Prostate gland (tissue), 2 donors: ENCODE data around the gene PALM. TPM values are rescaled to one million over a fixed set of nuclear protein-coding genes. Genes with fewer than 3 reads are reported as not detected.
A peak's percentile ranks its signal among the peaks of the same experiment; 100 is the strongest.

Experiments
- DNase-seq: peaks from one replicate; pipeline ENCODE4 v3.0.0-alpha.2; 2019; ENCODE audit warnings: low spot score
- H3K27ac ChIP-seq, 2 donors: fragments of 200-600 bp; sonication (generic); 2 replicates each; pipeline ENCODE4 v1.5.1; 2017 to 2019
- H3K27me3 ChIP-seq: fragments of 200-600 bp; sonication (generic); replicated peaks from 2 replicates; pipeline ENCODE4 v1.5.1; 2019; ENCODE audit not compliant: insufficient read depth
- H3K36me3 ChIP-seq, 2 donors: fragments of 200-600 bp; sonication (generic); 1 replicate in 1 of 2; 2 replicates in 1 of 2; pipeline versions ENCODE4 v1.5.1 to v1.8.1; 2017 to 2019
- H3K4me1 ChIP-seq: fragments of 200-600 bp; sonication (generic); replicated peaks from 2 replicates; pipeline ENCODE4 v1.5.1; 2019
- H3K4me3 ChIP-seq, 2 donors: fragments of 200-600 bp; sonication (generic); 2 replicates each; pipeline ENCODE4 v1.5.1; 2017 to 2019
- H3K9me3 ChIP-seq: fragments of 200-600 bp; sonication (generic); 2 replicates; pipeline ENCODE4 v1.5.1; 2017
- CTCF ChIP-seq, 4 experiments: fragments of 200-600 bp in 2 of 4; fragments of 450-650 bp in 2 of 4; sonication (generic) in 2 of 4; IDR thresholded peaks; 1 replicate in 3 of 4; 2 replicates in 1 of 4; pipeline ENCODE4 v1.5.1; 2016 to 2019; ENCODE audit warnings: antibody characterized with exemption in 4 of 4, mild to moderate bottlenecking in 2 of 4, moderate library complexity in 2 of 4
- POLR2A ChIP-seq: fragments of 450-650 bp; IDR thresholded peaks from one replicate; pipeline ENCODE4 v1.6.1; 2016; ENCODE audit warnings: antibody characterized with exemption, mild to moderate bottlenecking
- POLR2AphosphoS5 ChIP-seq: sonication (generic); formaldehyde crosslinking; IDR thresholded peaks from one replicate; pipeline ENCODE4 v1.6.1; 2017; ENCODE audit warnings: antibody characterized with exemption
- WGBS: methylation state at CpG from one replicate; pipeline ENCODE4 v1.1.5; 2018; 5-methylcytosine and 5-hydroxymethylcytosine counted together
- intact Hi-C: fragments of 100-400 bp; cut with DNase I; formaldehyde crosslinking; loops from one replicate; pipeline ENCODE4 v1.14.2; 2022
- total RNA-seq, 2 donors: library from RNA; depleted of rRNA; stranded (reverse); fragments of >200 nt; gene quantifications; one replicate each; pipeline ENCODE4 v1.1.0, GENCODE V29; 2016

The PALM gene
- total RNA-seq, 2 donors from 2014 or later: 40.9 to 58.7 TPM

- Histone ChIP-seq H3K27ac (no peak overlapping the region), H3K4me3 (no peak overlapping the region), H3K36me3 (no peaks in the 10 kb centered on the region), H3K27me3 (no peaks in the 10 kb centered on the region), H3K9me3 (no peaks in the 10 kb centered on the region), H3K4me1 (peaks cover 7% of the 10 kb centered on the region)
- intact Hi-C loops: no loop called here
- no peak for DNase-seq
- TF ChIP-seq POLR2A (no peak), CTCF (IDR thresholded peaks at IDR 0.05) (no peak), POLR2AphosphoS5 (no peak)
- WGBS: 46% methylated on average over 4 of the region's 4 CpGs
These were observed 5.4 kb upstream of the PALM start for GRCh38 chr19:703329-703650.

- Histone ChIP-seq H3K4me3 (no peak overlapping the region), H3K27ac (no peak overlapping the region), H3K4me1 (peaks cover 10% of the 10 kb centered on the region), H3K9me3 (no peaks in the 10 kb centered on the region), H3K36me3 (no peaks in the 10 kb centered on the region), H3K27me3 (no peaks in the 10 kb centered on the region)
- 9% methylated on average over 49 of the region's 50 CpGs for WGBS
- intact Hi-C loops: no loop called here
- DNase-seq: no peak
- TF ChIP-seq POLR2AphosphoS5 (no peak), CTCF (IDR thresholded peaks at IDR 0.05) (no peak), POLR2A (no peak)
These were observed 4.9 kb upstream of the PALM start for GRCh38 chr19:703651-704446.

GRCh38 chr19:704447-704741, 4.3 kb upstream of the PALM start:
- H3K4me3 ChIP-seq: no peak overlapping the region
- peaks cover 10% of the 10 kb centered on the region for H3K4me1 ChIP-seq
- 39% methylated on average over 14 of the region's 14 CpGs for WGBS
- no peaks in the 10 kb centered on the region for H3K9me3 ChIP-seq
- DNase-seq: no peak
- H3K36me3 ChIP-seq: no peaks in the 10 kb centered on the region
- H3K27ac ChIP-seq: no peak overlapping the region
- H3K27me3 ChIP-seq: no peaks in the 10 kb centered on the region
- intact Hi-C loops: no loop called here
- TF ChIP-seq CTCF (IDR thresholded peaks at IDR 0.05) (no peak), POLR2A (no peak), POLR2AphosphoS5 (no peak)

GRCh38 chr19:709196-709964, 645 bp downstream of the PALM start:
- peak overlapping the region; percentile 70 to 86 for H3K4me3 ChIP-seq
- peak overlapping the region; percentile 73 to 77 for H3K27ac ChIP-seq
- no peak for TF ChIP-seq POLR2AphosphoS5
- TF ChIP-seq POLR2A: no peak
- no peak for TF ChIP-seq CTCF (IDR thresholded peaks at IDR 0.05)
- intact Hi-C loops: no loop called here
- H3K4me1 ChIP-seq: peaks cover 10% of the 10 kb centered on the region
- H3K9me3 ChIP-seq: no peaks in the 10 kb centered on the region
- H3K27me3 ChIP-seq: no peaks in the 10 kb centered on the region
- no peaks in the 10 kb centered on the region for H3K36me3 ChIP-seq
- 7% methylated on average over 31 of the region's 78 CpGs for WGBS
- DNase-seq: no peak
